ENCODE results near the gene TNN. TPM values are rescaled to one million over a fixed set of nuclear protein-coding genes. Genes with fewer than 3 reads are reported as not detected.

The TNN gene
- total and polyA plus RNA-seq, 10 of the 15 experiments (the other 5 are each of a cell fraction or from before 2014, with no cell fraction given): 0.05 to 0.17 (median 0.11) TPM

DNA sequence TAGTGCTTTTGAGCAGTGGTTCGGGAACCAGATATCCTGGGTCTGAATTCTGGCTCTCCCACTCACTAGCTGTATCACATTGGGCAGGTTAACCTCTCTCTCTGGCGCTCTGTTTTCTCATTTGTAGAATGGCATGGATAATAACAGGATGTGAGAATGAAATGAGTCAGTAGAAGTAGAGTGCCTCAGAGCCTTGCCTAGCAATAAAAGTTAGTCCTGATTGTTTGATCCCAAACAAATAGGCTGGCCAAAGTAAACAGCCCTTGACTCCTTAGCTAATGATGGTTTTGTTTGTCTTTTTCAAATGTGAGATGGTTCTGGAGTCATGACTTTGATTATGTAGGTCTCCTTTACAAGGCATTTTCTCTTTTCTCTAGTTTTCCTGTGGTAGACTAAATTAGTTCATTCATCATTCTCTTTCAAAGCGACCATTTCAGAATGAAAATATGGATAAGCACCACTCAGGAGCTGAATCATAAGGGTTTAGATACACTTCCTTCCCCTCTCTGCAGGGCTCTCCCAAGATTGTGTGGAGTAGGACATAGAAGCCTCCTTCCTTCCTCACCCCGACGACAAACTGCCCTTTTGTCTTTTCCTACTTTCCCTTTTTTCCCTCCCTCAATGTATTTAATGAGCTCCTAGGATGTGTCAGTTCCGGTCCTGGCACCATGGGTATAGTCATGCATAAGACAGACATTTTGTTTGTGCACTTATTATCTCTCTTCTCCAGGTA is 101.8 kb downstream of the TNN start:
- Histone ChIP-seq H3K4me3 (no peak overlapping the region), H3K4me2 (ENCODE audit: control insufficient read depth, insufficient read depth) (no peak overlapping the region), H3K79me2 (ENCODE audit: control insufficient read depth, insufficient read depth, low read length) (no peaks in the 10 kb centered on the region), H3K4me1 (ENCODE audit: control insufficient read depth, insufficient read depth, low read length) (peaks cover 2% of the 10 kb centered on the region; the same call in 1 of the 2 replicates), H3K27ac (ENCODE audit: control insufficient read depth, insufficient read depth) (no peak overlapping the region), H2AFZ (ENCODE audit: control insufficient read depth, low read depth, low read length) (no peak overlapping the region), H3K9me3 (replicated peaks; ENCODE audit: control insufficient read depth, insufficient read depth, low read length) (no peaks in the 10 kb centered on the region), H3K9ac (ENCODE audit: control insufficient read depth, insufficient read depth, low read length) (no peak overlapping the region), H4K20me1 (ENCODE audit: control insufficient read depth, insufficient read depth) (no peaks in the 10 kb centered on the region), H3K27me3 (replicated peaks in 1 of 2; ENCODE audit: control insufficient read depth in 2 of 2, insufficient read depth in 2 of 2, low read length in 1 of 2) (no peaks in the 10 kb centered on the region), H3K36me3 (ENCODE audit: control insufficient read depth in 2 of 2, insufficient read depth in 2 of 2, low read length in 1 of 2) (peaks cover 7 to 21% of the 10 kb centered on the region in 2 experiments)
- ChIA-PET POLR2A (no interaction called here), CTCF (interaction anchor here (0.6 to 6.1 kb wide), 7 partner anchors 10 to 151 kb away, joined by 3 to 39 read pairs (median 3); no protein-coding TSS in a partner anchor), SMC1A (ENCODE audit: uncharacterized antibody, unreplicated experiment) (interaction anchor here (1.0 to 4.2 kb wide), 5 partner anchors 10 to 172 kb away, joined by 3 to 20 read pairs (median 5); no protein-coding TSS in a partner anchor), RAD21 (ENCODE audit: unreplicated experiment) (interaction anchor here (1.0 to 1.1 kb wide), 2 partner anchors 21 to 22 kb away, joined by 3 read pairs; no protein-coding TSS in a partner anchor)
- FAIRE-seq: no peak
- DNase-seq (ENCODE audit: low read depth, low spot score): no peak
- TF ChIP-seq, protein P1, sequence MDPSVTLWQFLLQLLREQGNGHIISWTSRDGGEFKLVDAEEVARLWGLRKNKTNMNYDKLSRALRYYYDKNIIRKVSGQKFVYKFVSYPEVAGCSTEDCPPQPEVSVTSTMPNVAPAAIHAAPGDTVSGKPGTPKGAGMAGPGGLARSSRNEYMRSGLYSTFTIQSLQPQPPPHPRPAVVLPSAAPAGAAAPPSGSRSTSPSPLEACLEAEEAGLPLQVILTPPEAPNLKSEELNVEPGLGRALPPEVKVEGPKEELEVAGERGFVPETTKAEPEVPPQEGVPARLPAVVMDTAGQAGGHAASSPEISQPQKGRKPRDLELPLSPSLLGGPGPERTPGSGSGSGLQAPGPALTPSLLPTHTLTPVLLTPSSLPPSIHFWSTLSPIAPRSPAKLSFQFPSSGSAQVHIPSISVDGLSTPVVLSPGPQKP (IDR thresholded peaks at IDR 0.05; ENCODE audit: low read depth, low read length): no peak
- TF ChIP-seq BRCA1 (IDR thresholded peaks at IDR 0.05; ENCODE audit: low read depth, low read length): no peak
- no peak for TF ChIP-seq KAT2A (conservative IDR thresholded peaks at IDR 0.05; ENCODE audit: control insufficient read depth, low read depth, low read length)
- TF ChIP-seq RBBP5 (conservative IDR thresholded peaks at IDR 0.05): no peak
- TF ChIP-seq SMARCA5 (IDR thresholded peaks at IDR 0.05): no peak
- TF ChIP-seq, protein P2, sequence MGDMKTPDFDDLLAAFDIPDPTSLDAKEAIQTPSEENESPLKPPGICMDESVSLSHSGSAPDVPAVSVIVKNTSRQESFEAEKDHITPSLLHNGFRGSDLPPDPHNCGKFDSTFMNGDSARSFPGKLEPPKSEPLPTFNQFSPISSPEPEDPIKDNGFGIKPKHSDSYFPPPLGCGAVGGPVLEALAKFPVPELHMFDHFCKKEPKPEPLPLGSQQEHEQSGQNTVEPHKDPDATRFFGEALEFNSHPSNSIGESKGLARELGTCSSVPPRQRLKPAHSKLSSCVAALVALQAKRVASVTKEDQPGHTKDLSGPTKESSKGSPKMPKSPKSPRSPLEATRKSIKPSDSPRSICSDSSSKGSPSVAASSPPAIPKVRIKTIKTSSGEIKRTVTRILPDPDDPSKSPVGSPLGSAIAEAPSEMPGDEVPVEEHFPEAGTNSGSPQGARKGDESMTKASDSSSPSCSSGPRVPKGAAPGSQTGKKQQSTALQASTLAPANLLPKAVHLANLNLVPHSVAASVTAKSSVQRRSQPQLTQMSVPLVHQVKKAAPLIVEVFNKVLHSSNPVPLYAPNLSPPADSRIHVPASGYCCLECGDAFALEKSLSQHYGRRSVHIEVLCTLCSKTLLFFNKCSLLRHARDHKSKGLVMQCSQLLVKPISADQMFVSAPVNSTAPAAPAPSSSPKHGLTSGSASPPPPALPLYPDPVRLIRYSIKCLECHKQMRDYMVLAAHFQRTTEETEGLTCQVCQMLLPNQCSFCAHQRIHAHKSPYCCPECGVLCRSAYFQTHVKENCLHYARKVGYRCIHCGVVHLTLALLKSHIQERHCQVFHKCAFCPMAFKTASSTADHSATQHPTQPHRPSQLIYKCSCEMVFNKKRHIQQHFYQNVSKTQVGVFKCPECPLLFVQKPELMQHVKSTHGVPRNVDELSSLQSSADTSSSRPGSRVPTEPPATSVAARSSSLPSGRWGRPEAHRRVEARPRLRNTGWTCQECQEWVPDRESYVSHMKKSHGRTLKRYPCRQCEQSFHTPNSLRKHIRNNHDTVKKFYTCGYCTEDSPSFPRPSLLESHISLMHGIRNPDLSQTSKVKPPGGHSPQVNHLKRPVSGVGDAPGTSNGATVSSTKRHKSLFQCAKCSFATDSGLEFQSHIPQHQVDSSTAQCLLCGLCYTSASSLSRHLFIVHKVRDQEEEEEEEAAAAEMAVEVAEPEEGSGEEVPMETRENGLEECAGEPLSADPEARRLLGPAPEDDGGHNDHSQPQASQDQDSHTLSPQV (IDR thresholded peaks at IDR 0.05): no peak
- no peak for TF ChIP-seq JUND (IDR thresholded peaks at IDR 0.05; ENCODE audit: low read depth, low read length)
- 93% methylated on average over 6 of the region's 6 CpGs for WGBS (ENCODE audit: insufficient coverage, insufficient replicate concordance, low lambda C conversion rate, missing lambda C conversion rate)
- no TSS peak for BruUV-seq (replicated peaks)
- ATAC-seq: no peak
- in situ Hi-C loops (cut with MboI): no loop called here
- intact Hi-C loops (cut with micrococcal nuclease; ENCODE audit: unreplicated experiment): no loop called here

Measured in GM12878 (cell line).